Natural killer cell (primary cell): ENCODE measurements around the gene GGN. TPM values are rescaled to one million over a fixed set of nuclear protein-coding genes. Genes with fewer than 3 reads are reported as not detected.

Experiments
- ATAC-seq, 3 donors: fragments of 150-1000 bp in 2 of 3; fragments of 200-7000 bp in 1 of 3; cut with Tn5 transposase; 1 replicate in 1 of 3; 2 replicates in 2 of 3; pipeline ENCODE4 v1.10.0; 2021; ENCODE audit warnings: mild to moderate bottlenecking in 2 of 3, moderate library complexity in 2 of 3
- DNase-seq, 2 donors: peaks; one replicate each; pipeline versions ENCODE4 v3.0.0 to v3.0.0-alpha.2; 2013 to 2021; ENCODE audit warnings: mixed read lengths in 1 of 2
- H3K27ac ChIP-seq: one replicate; pipeline ENCODE4 v1.5.1; 2013; ENCODE audit warnings: mild to moderate bottlenecking, low read length
- H3K27me3 ChIP-seq: one replicate; pipeline ENCODE4 v1.6.1; 2013; ENCODE audit warnings: low read length; ENCODE audit not compliant: control insufficient read depth, insufficient read depth
- H3K36me3 ChIP-seq: one replicate; pipeline ENCODE4 v1.6.1; 2013; ENCODE audit warnings: low read length; ENCODE audit not compliant: control insufficient read depth, insufficient read depth
- H3K4me1 ChIP-seq: one replicate; pipeline ENCODE4 v1.6.1; 2013; ENCODE audit warnings: low read length; ENCODE audit not compliant: control insufficient read depth, insufficient read depth
- H3K4me3 ChIP-seq: one replicate; pipeline ENCODE4 v1.5.1; 2013; ENCODE audit warnings: low read length
- H3K9me3 ChIP-seq: one replicate; pipeline ENCODE4 v1.6.1; 2013; ENCODE audit warnings: low read length; ENCODE audit not compliant: control insufficient read depth, insufficient read depth
- H3K27ac Mint-ChIP-seq, 2 donors: one replicate each; pipeline ENCODE4 v1.8.0; 2022; ENCODE audit warnings: mild to moderate bottlenecking in 2 of 2, mixed read lengths in 2 of 2, moderate library complexity in 1 of 2
- H3K27me3 Mint-ChIP-seq, 2 donors: one replicate each; pipeline ENCODE4 v1.8.0; 2022; ENCODE audit warnings: low read depth in 2 of 2, mixed read lengths in 2 of 2
- H3K36me3 Mint-ChIP-seq: one replicate; pipeline ENCODE4 v1.8.0; 2022; ENCODE audit warnings: mixed read lengths
- H3K4me1 Mint-ChIP-seq, 2 donors: one replicate each; pipeline ENCODE4 v1.8.0; 2022; ENCODE audit warnings: mixed read lengths in 2 of 2
- H3K4me3 Mint-ChIP-seq: one replicate; pipeline ENCODE4 v1.8.0; 2022; ENCODE audit warnings: mild to moderate bottlenecking, moderate library complexity, mixed read lengths
- H3K9me3 Mint-ChIP-seq, 2 donors: one replicate each; pipeline ENCODE4 v1.8.0; 2022; ENCODE audit warnings: mixed read lengths in 2 of 2
- CTCF ChIP-seq: fragments of 200-600 bp; IDR thresholded peaks from one replicate; pipeline ENCODE4 v1.8.0; 2022; ENCODE audit warnings: antibody characterized with exemption
- WGBS: methylation state at CpG from one replicate; pipeline ENCODE4 v1.1.7; 2013; ENCODE audit warnings: missing lambda C conversion rate; ENCODE audit not compliant: insufficient coverage; 5-methylcytosine and 5-hydroxymethylcytosine counted together
- intact Hi-C: fragments of 100-400 bp; cut with micrococcal nuclease; formaldehyde crosslinking; loops from one replicate; pipeline ENCODE4 v1.14.2; 2022
- total RNA-seq, 4 donors: library from RNA; stranded (reverse); fragments of 120-200 nt in 1 of 4; gene quantifications; one replicate each; pipeline versions ENCODE4 v1.2.3 to v1.2.4, GENCODE V29; 2013 to 2022

The GGN gene
- total RNA-seq, 3 donors from 2014 or later (not counting 1 experiment from before 2014, with no cell fraction given): not detected

GRCh38 chr19:38358071-38358470, 29.8 kb downstream of the GGN start:
- H3K36me3 Mint-ChIP-seq: no peaks in the 10 kb centered on the region
- H3K36me3 ChIP-seq: no peaks in the 10 kb centered on the region
- no peak overlapping the region for H3K4me3 ChIP-seq
- no peak for ATAC-seq
- 51% methylated on average over 5 of the region's 5 CpGs for WGBS
- H3K27ac Mint-ChIP-seq: no peak overlapping the region
- no peaks in the 10 kb centered on the region for H3K9me3 Mint-ChIP-seq
- H3K4me1 ChIP-seq: peaks cover 20% of the 10 kb centered on the region
- intact Hi-C loops: no loop called here
- H3K27me3 ChIP-seq: peaks cover 3% of the 10 kb centered on the region
- H3K4me1 Mint-ChIP-seq: peaks cover 0 to 19% of the 10 kb centered on the region in 2 donors
- DNase-seq: no peak
- no peak overlapping the region for H3K4me3 Mint-ChIP-seq
- no peak for TF ChIP-seq CTCF
- H3K27me3 Mint-ChIP-seq: peaks cover 5 to 15% of the 10 kb centered on the region in 2 donors
- no peak overlapping the region for H3K27ac ChIP-seq
- H3K9me3 ChIP-seq: no peaks in the 10 kb centered on the region

GRCh38 chr19:38355728-38356725, 31.8 kb downstream of the GGN start:
- intact Hi-C loops: no loop called here
- peaks cover 0 to 5% of the 10 kb centered on the region in 2 donors for H3K4me1 Mint-ChIP-seq
- Histone ChIP-seq H3K4me1 (no peaks in the 10 kb centered on the region), H3K4me3 (no peak overlapping the region), H3K36me3 (no peaks in the 10 kb centered on the region), H3K27me3 (peaks cover 2% of the 10 kb centered on the region), H3K9me3 (no peaks in the 10 kb centered on the region), H3K27ac (no peak overlapping the region)
- no peak overlapping the region for H3K4me3 Mint-ChIP-seq
- 86% methylated on average over 15 of the region's 16 CpGs for WGBS
- H3K9me3 Mint-ChIP-seq: no peaks in the 10 kb centered on the region
- no peak for TF ChIP-seq CTCF
- peaks cover 5 to 12% of the 10 kb centered on the region in 2 donors for H3K27me3 Mint-ChIP-seq
- no peaks in the 10 kb centered on the region for H3K36me3 Mint-ChIP-seq
- H3K27ac Mint-ChIP-seq: no peak overlapping the region
- ATAC-seq (no peak), DNase-seq (no peak)

GRCh38 chr19:38352611-38353010, 35.2 kb downstream of the GGN start:
- Histone ChIP-seq H3K4me3 (no peak overlapping the region), H3K27me3 (no peaks in the 10 kb centered on the region), H3K4me1 (no peaks in the 10 kb centered on the region), H3K36me3 (no peaks in the 10 kb centered on the region), H3K27ac (no peak overlapping the region), H3K9me3 (no peaks in the 10 kb centered on the region)
- intact Hi-C loops: no loop called here
- no peaks in the 10 kb centered on the region for H3K9me3 Mint-ChIP-seq
- no peaks in the 10 kb centered on the region for H3K36me3 Mint-ChIP-seq
- WGBS: 81% methylated on average over 7 of the region's 8 CpGs
- ATAC-seq (no peak), DNase-seq (no peak)
- no peak overlapping the region for H3K4me3 Mint-ChIP-seq
- no peak for TF ChIP-seq CTCF
- H3K27ac Mint-ChIP-seq: no peak overlapping the region
- H3K27me3 Mint-ChIP-seq: no peaks in the 10 kb centered on the region
- no peaks in the 10 kb centered on the region for H3K4me1 Mint-ChIP-seq
